Measurements from ENCODE around the gene BLVRB. TPM values are rescaled to one million over a fixed set of nuclear protein-coding genes. Genes with fewer than 3 reads are reported as not detected.
"Not testable (repeated sequence)": the region's sequence is repeated elsewhere in the genome, so short reads cannot be mapped to it uniquely, and the experiment has no call there.

BLVRB gene
- total RNA-seq, 4 donors from 2014 or later: 159 to 223 (median 194) TPM

DNA sequence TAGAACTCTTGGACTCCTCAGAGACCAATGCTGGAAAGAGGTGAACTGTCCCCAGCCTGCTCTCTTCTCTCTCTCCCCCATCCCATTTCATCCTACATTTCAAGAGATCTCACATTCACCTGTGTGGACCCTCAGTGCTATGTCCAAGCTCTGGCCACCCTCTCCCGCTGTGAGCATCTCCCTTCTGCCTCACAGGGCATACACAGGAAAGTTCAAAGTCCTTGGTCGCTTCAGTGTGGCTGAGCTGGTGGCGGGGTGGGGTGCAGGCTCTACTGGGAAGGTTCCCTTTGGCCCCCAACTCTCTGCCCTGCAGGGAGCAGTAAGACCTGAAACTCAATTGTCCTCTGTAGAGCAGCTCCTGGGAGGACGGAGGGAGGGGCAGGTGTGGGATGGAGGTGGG lies 28.2 kb upstream of the BLVRB start:
- Histone ChIP-seq H3K4me3 (no peak overlapping the region), H3K36me3 (peaks cover 0 to 22% (median 6%) of the 10 kb centered on the region in 4 donors), H3K4me1 (no peaks in the 10 kb centered on the region), H3K9me3 (no peaks in the 10 kb centered on the region), H3K27me3 (no peaks in the 10 kb centered on the region), H3K27ac (replicated peaks in 1 of 4) (no peak overlapping the region)
- TF ChIP-seq, protein P1, sequence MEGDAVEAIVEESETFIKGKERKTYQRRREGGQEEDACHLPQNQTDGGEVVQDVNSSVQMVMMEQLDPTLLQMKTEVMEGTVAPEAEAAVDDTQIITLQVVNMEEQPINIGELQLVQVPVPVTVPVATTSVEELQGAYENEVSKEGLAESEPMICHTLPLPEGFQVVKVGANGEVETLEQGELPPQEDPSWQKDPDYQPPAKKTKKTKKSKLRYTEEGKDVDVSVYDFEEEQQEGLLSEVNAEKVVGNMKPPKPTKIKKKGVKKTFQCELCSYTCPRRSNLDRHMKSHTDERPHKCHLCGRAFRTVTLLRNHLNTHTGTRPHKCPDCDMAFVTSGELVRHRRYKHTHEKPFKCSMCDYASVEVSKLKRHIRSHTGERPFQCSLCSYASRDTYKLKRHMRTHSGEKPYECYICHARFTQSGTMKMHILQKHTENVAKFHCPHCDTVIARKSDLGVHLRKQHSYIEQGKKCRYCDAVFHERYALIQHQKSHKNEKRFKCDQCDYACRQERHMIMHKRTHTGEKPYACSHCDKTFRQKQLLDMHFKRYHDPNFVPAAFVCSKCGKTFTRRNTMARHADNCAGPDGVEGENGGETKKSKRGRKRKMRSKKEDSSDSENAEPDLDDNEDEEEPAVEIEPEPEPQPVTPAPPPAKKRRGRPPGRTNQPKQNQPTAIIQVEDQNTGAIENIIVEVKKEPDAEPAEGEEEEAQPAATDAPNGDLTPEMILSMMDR (IDR thresholded peaks at IDR 0.05): no peak
- TF ChIP-seq POLR2AphosphoS5 (IDR thresholded peaks at IDR 0.05): no peak
- no peak for TF ChIP-seq POLR2A (IDR thresholded peaks at IDR 0.05; ENCODE audit: low read depth)
- no peak for TF ChIP-seq EP300 (IDR thresholded peaks at IDR 0.05)
- WGBS: 80% methylated on average over 4 of the region's 4 CpGs
- DNase-seq (ENCODE audit: extremely low spot score): no peak
- intact Hi-C loops (cut with DNase I): no loop called here

DNA sequence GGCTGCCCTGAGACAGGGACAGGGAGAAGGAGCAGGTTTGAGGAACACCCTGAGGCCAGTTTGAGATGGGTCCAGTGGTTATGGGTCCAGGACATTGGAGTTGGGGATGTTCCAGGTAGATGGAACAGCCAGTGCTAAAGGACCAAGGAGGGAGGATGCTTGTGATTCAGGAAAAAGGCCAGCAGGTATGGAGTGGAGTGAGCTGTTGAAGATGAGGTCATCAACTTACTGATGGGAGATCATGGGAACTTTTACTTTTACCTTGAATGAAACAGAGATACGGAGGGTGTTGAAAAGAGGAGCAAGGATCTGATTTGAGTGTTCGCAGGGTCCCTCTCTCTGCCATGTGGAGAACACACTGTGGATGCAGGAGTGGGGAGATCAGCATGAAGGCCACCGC lies 26.7 kb upstream of the BLVRB start:
- Histone ChIP-seq H3K4me3 (no peak overlapping the region), H3K36me3 (peaks cover 0 to 14% (median 3%) of the 10 kb centered on the region in 4 donors), H3K27ac (replicated peaks in 1 of 4) (no peak overlapping the region), H3K27me3 (peaks cover 0 to 7% (median 0%) of the 10 kb centered on the region in 4 donors), H3K4me1 (peaks cover 0 to 9% (median 8%) of the 10 kb centered on the region in 4 donors), H3K9me3 (no peaks in the 10 kb centered on the region)
- WGBS: 90% methylated on average over 3 of the region's 3 CpGs
- intact Hi-C loops (cut with DNase I): no loop called here
- DNase-seq (ENCODE audit: extremely low spot score): no peak
- TF ChIP-seq POLR2AphosphoS5 (IDR thresholded peaks at IDR 0.05): no peak
- TF ChIP-seq, protein P1 (IDR thresholded peaks at IDR 0.05): no peak
- TF ChIP-seq EP300 (IDR thresholded peaks at IDR 0.05): no peak
- TF ChIP-seq POLR2A (IDR thresholded peaks at IDR 0.05; ENCODE audit: low read depth): no peak

DNA sequence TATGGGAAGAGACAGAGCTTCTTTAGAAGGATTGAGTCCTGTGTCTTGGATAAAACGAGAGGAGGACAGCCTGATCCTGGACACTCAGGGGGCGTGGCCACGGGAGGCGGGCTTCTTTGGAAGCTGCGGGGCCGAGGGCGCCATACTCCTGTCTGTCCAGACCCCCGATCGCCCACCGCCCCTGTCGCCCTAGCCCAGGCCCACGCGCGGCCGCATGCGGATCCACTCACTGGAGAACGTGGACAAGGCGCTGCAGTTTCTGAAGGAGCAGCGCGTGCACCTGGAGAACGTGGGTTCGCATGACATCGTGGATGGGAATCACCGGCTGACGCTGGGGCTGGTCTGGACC lies 24.3 kb upstream of the BLVRB start:
- intact Hi-C loops (cut with DNase I): no loop called here
- H3K9me3 ChIP-seq: no peaks in the 10 kb centered on the region
- no peak for DNase-seq (ENCODE audit: extremely low spot score)
- no peak for TF ChIP-seq POLR2A (IDR thresholded peaks at IDR 0.05; ENCODE audit: low read depth)
- 79% methylated on average over 10 of the region's 25 CpGs for WGBS
- H3K27me3 ChIP-seq: peaks cover 0 to 7% (median 0%) of the 10 kb centered on the region in 4 donors
- no peak overlapping the region for H3K4me3 ChIP-seq
- H3K27ac ChIP-seq (replicated peaks in 1 of 4): no peak overlapping the region
- peaks cover 0 to 3% (median 0%) of the 10 kb centered on the region in 4 donors for H3K36me3 ChIP-seq
- peaks cover 0 to 9% (median 8%) of the 10 kb centered on the region in 4 donors for H3K4me1 ChIP-seq

DNA sequence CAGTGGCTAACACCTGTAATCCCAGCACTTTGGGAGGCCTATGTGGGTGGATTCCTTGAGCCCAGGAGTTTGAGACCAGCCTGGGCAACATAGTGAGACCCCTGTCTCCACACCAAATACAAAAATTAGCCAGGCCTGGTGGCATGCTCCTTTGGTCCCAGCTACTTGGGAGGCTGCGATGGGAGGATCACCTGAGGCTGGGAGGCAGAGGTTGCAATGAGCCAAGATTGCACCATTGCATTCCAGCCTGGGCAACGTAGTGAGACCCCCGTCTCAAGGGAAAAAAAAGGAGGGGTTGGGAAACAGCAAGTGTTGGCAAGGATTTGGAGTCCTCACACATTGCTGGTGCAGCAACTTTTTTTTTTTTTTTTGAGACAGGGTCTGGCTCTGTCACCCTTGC lies 20.5 kb upstream of the BLVRB start:
- intact Hi-C loops (cut with DNase I): no loop called here
- H3K27me3 ChIP-seq: peaks cover 0 to 7% (median 0%) of the 10 kb centered on the region in 4 donors
- 97% methylated on average over 3 of the region's 3 CpGs for WGBS
- H3K4me3 ChIP-seq: no peak overlapping the region
- no peaks in the 10 kb centered on the region for H3K9me3 ChIP-seq
- peaks cover 0 to 9% (median 8%) of the 10 kb centered on the region in 4 donors for H3K4me1 ChIP-seq
- H3K36me3 ChIP-seq: no peaks in the 10 kb centered on the region
- no peak for DNase-seq (ENCODE audit: extremely low spot score)
- TF ChIP-seq, protein P1 (IDR thresholded peaks at IDR 0.05): no peak
- TF ChIP-seq POLR2AphosphoS5 (IDR thresholded peaks at IDR 0.05) (no peak), POLR2A (IDR thresholded peaks at IDR 0.05; ENCODE audit: low read depth) (no peak), EP300 (IDR thresholded peaks at IDR 0.05) (no peak)
- H3K27ac ChIP-seq (replicated peaks in 1 of 4): no peak overlapping the region

DNA sequence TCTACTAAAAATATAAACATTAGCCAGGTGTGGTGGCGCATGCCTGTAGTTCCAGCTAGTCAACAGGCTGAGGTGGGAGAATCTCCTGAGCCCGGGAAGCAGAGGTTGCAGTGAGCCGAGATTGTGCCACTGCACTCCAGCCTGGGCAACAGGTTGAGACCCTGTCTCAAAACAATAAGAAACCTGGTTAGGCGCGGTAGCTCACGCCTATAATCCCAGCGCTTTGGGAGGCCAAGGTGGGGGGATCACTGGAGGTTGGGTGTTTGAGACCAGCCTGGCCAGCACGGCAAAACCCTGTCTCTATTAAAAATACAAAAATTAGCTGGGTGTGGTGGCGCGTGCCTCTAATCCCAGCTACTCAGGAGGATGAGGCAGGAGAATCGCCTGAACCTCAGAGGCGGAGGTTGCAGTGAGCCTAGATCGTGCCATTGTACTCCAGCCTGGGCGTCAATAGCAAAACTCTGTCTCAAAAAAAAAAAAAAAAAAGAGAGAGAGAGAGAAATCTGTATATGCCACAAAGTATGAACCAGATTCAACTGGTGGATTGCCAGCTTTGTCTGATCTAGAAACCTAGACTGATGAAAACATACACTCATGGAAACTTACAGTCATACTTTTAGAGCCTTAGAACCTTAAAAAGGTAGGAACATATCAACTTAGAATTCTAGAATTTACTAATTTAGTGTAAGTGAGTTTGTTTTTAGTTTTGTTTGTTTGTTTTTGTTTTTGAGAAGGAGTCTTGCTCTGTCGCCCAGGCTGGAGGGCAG lies 10.5 kb upstream of the BLVRB start:
- H3K36me3 ChIP-seq; H3K27me3 ChIP-seq; H3K4me1 ChIP-seq; intact Hi-C loops (cut with DNase I); DNase-seq (ENCODE audit: extremely low spot score); H3K27ac ChIP-seq (replicated peaks in 1 of 4); H3K9me3 ChIP-seq; H3K4me3 ChIP-seq: not testable (repeated sequence)
- WGBS: 94% methylated on average over 8 of the region's 15 CpGs

DNA sequence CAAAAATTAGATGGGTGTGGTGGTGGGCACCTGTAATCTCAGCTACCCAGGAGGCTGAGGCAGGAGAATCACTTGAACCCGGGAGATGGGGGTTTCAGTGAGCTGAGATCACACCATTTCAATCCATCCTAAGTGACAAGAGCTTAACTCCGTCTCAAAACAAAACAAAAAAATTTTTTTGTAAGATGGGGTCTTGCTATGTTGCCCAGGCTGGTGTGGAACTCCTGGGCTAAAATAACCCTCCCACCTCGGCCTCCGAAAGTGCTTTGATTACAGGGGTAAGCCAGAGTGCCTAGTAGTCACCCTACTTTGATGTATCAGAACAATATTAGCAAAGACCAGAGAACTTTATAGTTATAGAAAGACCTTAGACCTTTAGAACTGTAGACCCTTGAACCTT lies 9.2 kb upstream of the BLVRB start:
- Histone ChIP-seq H3K9me3 (no peaks in the 10 kb centered on the region), H3K4me1 (no peaks in the 10 kb centered on the region), H3K27ac (replicated peaks in 1 of 4) (no peak overlapping the region), H3K4me3 (no peak overlapping the region), H3K27me3 (no peaks in the 10 kb centered on the region), H3K36me3 (peaks cover 0 to 3% (median 0%) of the 10 kb centered on the region in 4 donors)
- no peak for DNase-seq (ENCODE audit: extremely low spot score)
- intact Hi-C loops (cut with DNase I): no loop called here
- WGBS: 93% methylated on average over 4 of the region's 4 CpGs
- TF ChIP-seq, protein P1 (IDR thresholded peaks at IDR 0.05): no peak
- no peak for TF ChIP-seq EP300 (IDR thresholded peaks at IDR 0.05)
- no peak for TF ChIP-seq POLR2AphosphoS5 (IDR thresholded peaks at IDR 0.05)
- TF ChIP-seq POLR2A (IDR thresholded peaks at IDR 0.05; ENCODE audit: low read depth): no peak

All from esophagus muscularis mucosa (tissue), 4 donors.